Thyroid gland (tissue), 4 donors: ENCODE data around the gene MEIS1. TPM values are rescaled to one million over a fixed set of nuclear protein-coding genes. Genes with fewer than 3 reads are reported as not detected.

Experiments
- DNase-seq, 2 donors: peaks; one replicate each; pipeline ENCODE4 v3.0.0-alpha.2; 2019
- H3K27ac ChIP-seq, 3 donors: fragments of 200-600 bp; sonication (generic); 1 replicate in 2 of 3; 2 replicates in 1 of 3; pipeline ENCODE4 v1.5.1; 2016 to 2019; ENCODE audit warnings: mild to moderate bottlenecking in 1 of 3, moderate library complexity in 1 of 3
- H3K27me3 ChIP-seq: fragments of 200-600 bp; sonication (generic); one replicate; pipeline ENCODE4 v1.5.1; 2019
- H3K36me3 ChIP-seq, 2 donors: fragments of 200-600 bp; sonication (generic); one replicate each; pipeline ENCODE4 v1.5.1; 2016 to 2019
- H3K4me1 ChIP-seq, 2 donors: fragments of 200-600 bp; sonication (generic); one replicate each; pipeline ENCODE4 v1.5.1; 2017 to 2019
- H3K4me3 ChIP-seq, 3 donors: fragments of 200-600 bp; sonication (generic); replicated peaks in 1 of 3; 1 replicate in 2 of 3; 2 replicates in 1 of 3; pipeline ENCODE4 v1.5.1; 2016; ENCODE audit warnings: mild to moderate bottlenecking in 1 of 3
- H3K9me3 ChIP-seq: fragments of 200-600 bp; sonication (generic); one replicate; pipeline ENCODE4 v1.5.1; 2017
- POLR2A ChIP-seq, 2 donors: fragments of 450-650 bp; IDR thresholded peaks; one replicate each; pipeline ENCODE4 v1.6.1; 2017; ENCODE audit warnings: antibody characterized with exemption in 2 of 2, mild to moderate bottlenecking in 2 of 2, moderate library complexity in 1 of 2
- WGBS, 2 donors: methylation state at CpG; one replicate each; pipeline ENCODE4 v1.1.5; 2017; 5-methylcytosine and 5-hydroxymethylcytosine counted together
- intact Hi-C: fragments of 100-400 bp; cut with DNase I; formaldehyde crosslinking; loops from one replicate; pipeline ENCODE4 v1.15.1; 2023
- total RNA-seq, 4 donors: library from RNA; depleted of rRNA; stranded (reverse); fragments of >200 nt; gene quantifications; one replicate each; pipeline ENCODE4 v1.2.3, GENCODE V29; 2016
- TF ChIP-seq, protein P1 (sequence below), 6 experiments: fragments of 200-600 bp in 3 of 6; fragments of 450-650 bp in 3 of 6; sonication (generic) in 3 of 6; IDR thresholded peaks; one replicate each; pipeline ENCODE4 v1.5.1; 2016 to 2019; ENCODE audit warnings: antibody characterized with exemption in 6 of 6, mild to moderate bottlenecking in 2 of 6, inconsistent platforms in 1 of 6, moderate library complexity in 1 of 6

MEIS1 gene
- total RNA-seq, 4 donors from 2014 or later = 6.8 to 11.8 (median 9.4) TPM

DNA sequence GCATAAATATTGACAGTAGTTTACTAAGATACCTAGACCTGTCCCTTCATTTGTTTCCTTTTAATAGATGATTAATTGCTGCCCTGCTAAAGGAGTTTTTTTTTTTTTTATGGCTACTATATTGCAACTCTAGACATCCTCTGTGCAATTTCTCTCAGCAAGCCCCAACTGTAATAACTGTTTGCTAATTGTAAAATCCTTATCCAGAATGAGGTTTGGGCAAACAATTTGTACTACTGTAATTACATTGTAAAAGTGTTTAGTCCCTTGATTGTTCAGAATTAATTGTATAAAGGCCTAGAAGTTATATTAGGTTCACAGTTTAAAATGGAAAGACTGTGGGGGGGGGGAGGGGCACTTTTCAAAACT lies 3.7 kb upstream of the MEIS1 start:
- H3K27me3 ChIP-seq = peaks cover 3% of the 10 kb centered on the region
- intact Hi-C loops = loop anchor here (10.0 kb wide), 1 partner anchor 1044 kb away; no protein-coding TSS in a partner anchor
- no peak overlapping the region for H3K27ac ChIP-seq
- TF ChIP-seq, protein P1, sequence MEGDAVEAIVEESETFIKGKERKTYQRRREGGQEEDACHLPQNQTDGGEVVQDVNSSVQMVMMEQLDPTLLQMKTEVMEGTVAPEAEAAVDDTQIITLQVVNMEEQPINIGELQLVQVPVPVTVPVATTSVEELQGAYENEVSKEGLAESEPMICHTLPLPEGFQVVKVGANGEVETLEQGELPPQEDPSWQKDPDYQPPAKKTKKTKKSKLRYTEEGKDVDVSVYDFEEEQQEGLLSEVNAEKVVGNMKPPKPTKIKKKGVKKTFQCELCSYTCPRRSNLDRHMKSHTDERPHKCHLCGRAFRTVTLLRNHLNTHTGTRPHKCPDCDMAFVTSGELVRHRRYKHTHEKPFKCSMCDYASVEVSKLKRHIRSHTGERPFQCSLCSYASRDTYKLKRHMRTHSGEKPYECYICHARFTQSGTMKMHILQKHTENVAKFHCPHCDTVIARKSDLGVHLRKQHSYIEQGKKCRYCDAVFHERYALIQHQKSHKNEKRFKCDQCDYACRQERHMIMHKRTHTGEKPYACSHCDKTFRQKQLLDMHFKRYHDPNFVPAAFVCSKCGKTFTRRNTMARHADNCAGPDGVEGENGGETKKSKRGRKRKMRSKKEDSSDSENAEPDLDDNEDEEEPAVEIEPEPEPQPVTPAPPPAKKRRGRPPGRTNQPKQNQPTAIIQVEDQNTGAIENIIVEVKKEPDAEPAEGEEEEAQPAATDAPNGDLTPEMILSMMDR (IDR thresholded peaks at IDR 0.05) = no peak
- no peak for TF ChIP-seq POLR2A (IDR thresholded peaks at IDR 0.05)
- no peak for DNase-seq
- no peaks in the 10 kb centered on the region for H3K36me3 ChIP-seq
- H3K4me3 ChIP-seq = no peak overlapping the region
- H3K4me1 ChIP-seq = peaks cover 4 to 19% of the 10 kb centered on the region in 2 donors
- H3K9me3 ChIP-seq = no peaks in the 10 kb centered on the region

GRCh38 chr2:66431846-66432587 lies 2.9 kb upstream of the MEIS1 start:
- no peaks in the 10 kb centered on the region for H3K36me3 ChIP-seq
- TF ChIP-seq, protein P1 (IDR thresholded peaks at IDR 0.05) = no peak
- TF ChIP-seq POLR2A (IDR thresholded peaks at IDR 0.05) = no peak
- intact Hi-C loops = loop anchor here (10.0 kb wide), 1 partner anchor 1043 kb away; no protein-coding TSS in a partner anchor
- no peaks in the 10 kb centered on the region for H3K27me3 ChIP-seq
- 15 to 16% methylated on average over 36 of the region's 39 CpGs for WGBS, 2 donors
- no peak for DNase-seq
- peak overlapping the region in 1 of 3 donors; percentile 1 for H3K4me3 ChIP-seq
- H3K27ac ChIP-seq = no peak overlapping the region
- peaks cover 4 to 15% of the 10 kb centered on the region in 2 donors for H3K4me1 ChIP-seq
- no peaks in the 10 kb centered on the region for H3K9me3 ChIP-seq

GRCh38 chr2:66432801-66433694 lies 1.9 kb upstream of the MEIS1 start:
- Histone ChIP-seq H3K4me1 (peaks cover 4 to 15% of the 10 kb centered on the region in 2 donors), H3K27me3 (peaks cover 2% of the 10 kb centered on the region), H3K4me3 (peak overlapping the region; percentile 16 to 59 (median 44)), H3K9me3 (no peaks in the 10 kb centered on the region), H3K27ac (peak overlapping the region in 2 of 3 donors; percentile 64 to 81), H3K36me3 (no peaks in the 10 kb centered on the region)
- intact Hi-C loops = loop anchor here (10.0 kb wide), 1 partner anchor 1042 kb away; no protein-coding TSS in a partner anchor
- WGBS, 2 donors = 3 to 5% methylated on average over 51 of the region's 51 CpGs
- TF ChIP-seq POLR2A (IDR thresholded peaks at IDR 0.05) = peak in 1 of 2 donors; percentile 46
- TF ChIP-seq, protein P1 (IDR thresholded peaks at IDR 0.05) = peak in 1 of 6 experiments; percentile 4
- DNase-seq = peak; percentile 67 to 68

- TF ChIP-seq POLR2A (IDR thresholded peaks at IDR 0.05) = no peak
- TF ChIP-seq, protein P1 (IDR thresholded peaks at IDR 0.05) = no peak
- peak overlapping the region; percentile 64 to 81 (median 73) for H3K27ac ChIP-seq
- 2 to 4% methylated on average over 7 of the region's 7 CpGs for WGBS, 2 donors
Measured at GRCh38 chr2:66433695-66433944, 1.3 kb upstream of the MEIS1 start.

More at GRCh38 chr2:66433695-66433944, 1.3 kb upstream of the MEIS1 start:
- peaks cover 6% of the 10 kb centered on the region for H3K27me3 ChIP-seq
- H3K4me1 ChIP-seq = peaks cover 4 to 15% of the 10 kb centered on the region in 2 donors
- no peak for DNase-seq
- intact Hi-C loops = loop anchor here (10.0 kb wide), 1 partner anchor 1041 kb away; no protein-coding TSS in a partner anchor
- H3K36me3 ChIP-seq = no peaks in the 10 kb centered on the region
- no peaks in the 10 kb centered on the region for H3K9me3 ChIP-seq
- peak overlapping the region; percentile 16 to 59 (median 44) for H3K4me3 ChIP-seq
